ENCODE data around the gene APOB.

The APOB gene

GRCh38 chr2:20977520-20978180 is 66.2 kb downstream of the APOB start:
- H3K27me3 ChIP-seq (ENCODE audit: control insufficient read depth, insufficient read depth, low read length) = no peaks in the 10 kb centered on the region
- no peak overlapping the region for H3K27ac ChIP-seq (ENCODE audit: low read depth, low read length)
- no peaks in the 10 kb centered on the region for H3K36me3 ChIP-seq (ENCODE audit: control insufficient read depth, insufficient read depth, low read length)
- H3K4me1 ChIP-seq (ENCODE audit: control insufficient read depth, insufficient read depth, low read length) = peaks cover 8% of the 10 kb centered on the region
- no peak overlapping the region for H3K9ac ChIP-seq (ENCODE audit: low read length)
- H3K4me3 ChIP-seq (ENCODE audit: low read length) = no peak overlapping the region

GRCh38 chr2:20976527-20976926 is 67.3 kb downstream of the APOB start:
- Histone ChIP-seq H3K27ac (ENCODE audit: low read depth, low read length) (no peak overlapping the region), H3K27me3 (ENCODE audit: control insufficient read depth, insufficient read depth, low read length) (no peaks in the 10 kb centered on the region), H3K36me3 (ENCODE audit: control insufficient read depth, insufficient read depth, low read length) (no peaks in the 10 kb centered on the region), H3K4me1 (ENCODE audit: control insufficient read depth, insufficient read depth, low read length) (peaks cover 12% of the 10 kb centered on the region), H3K4me3 (ENCODE audit: low read length) (no peak overlapping the region), H3K9ac (ENCODE audit: low read length) (no peak overlapping the region)

GRCh38 chr2:20972792-20973565 is 70.9 kb downstream of the APOB start:
- no peak overlapping the region for H3K4me3 ChIP-seq (ENCODE audit: low read length)
- H3K36me3 ChIP-seq (ENCODE audit: control insufficient read depth, insufficient read depth, low read length) = no peaks in the 10 kb centered on the region
- peaks cover 12% of the 10 kb centered on the region for H3K4me1 ChIP-seq (ENCODE audit: control insufficient read depth, insufficient read depth, low read length)
- no peaks in the 10 kb centered on the region for H3K27me3 ChIP-seq (ENCODE audit: control insufficient read depth, insufficient read depth, low read length)
- H3K9ac ChIP-seq (ENCODE audit: low read length) = no peak overlapping the region
- no peak overlapping the region for H3K27ac ChIP-seq (ENCODE audit: low read depth, low read length)

- Histone ChIP-seq H3K4me1 (ENCODE audit: control insufficient read depth, insufficient read depth, low read length) (peaks cover 12% of the 10 kb centered on the region), H3K9ac (ENCODE audit: low read length) (no peak overlapping the region), H3K36me3 (ENCODE audit: control insufficient read depth, insufficient read depth, low read length) (no peaks in the 10 kb centered on the region), H3K27me3 (ENCODE audit: control insufficient read depth, insufficient read depth, low read length) (no peaks in the 10 kb centered on the region), H3K4me3 (ENCODE audit: low read length) (no peak overlapping the region), H3K27ac (ENCODE audit: low read depth, low read length) (peak overlapping the region; percentile 37)
Observed at GRCh38 chr2:20972110-20972509, 71.8 kb downstream of the APOB start.

GRCh38 chr2:20970068-20970467 is 73.8 kb downstream of the APOB start:
- H3K4me3 ChIP-seq (ENCODE audit: low read length) = no peak overlapping the region
- H3K27me3 ChIP-seq (ENCODE audit: control insufficient read depth, insufficient read depth, low read length) = no peaks in the 10 kb centered on the region
- no peaks in the 10 kb centered on the region for H3K36me3 ChIP-seq (ENCODE audit: control insufficient read depth, insufficient read depth, low read length)
- no peak overlapping the region for H3K27ac ChIP-seq (ENCODE audit: low read depth, low read length)
- H3K9ac ChIP-seq (ENCODE audit: low read length) = no peak overlapping the region
- peaks cover 12% of the 10 kb centered on the region for H3K4me1 ChIP-seq (ENCODE audit: control insufficient read depth, insufficient read depth, low read length)

- Histone ChIP-seq H3K27ac (ENCODE audit: low read depth, low read length) (no peak overlapping the region), H3K36me3 (ENCODE audit: control insufficient read depth, insufficient read depth, low read length) (no peaks in the 10 kb centered on the region), H3K4me3 (ENCODE audit: low read length) (no peak overlapping the region), H3K27me3 (ENCODE audit: control insufficient read depth, insufficient read depth, low read length) (no peaks in the 10 kb centered on the region), H3K9ac (ENCODE audit: low read length) (no peak overlapping the region), H3K4me1 (ENCODE audit: control insufficient read depth, insufficient read depth, low read length) (peaks cover 4% of the 10 kb centered on the region)
Observed at GRCh38 chr2:20966061-20966595, 77.7 kb downstream of the APOB start.

- Histone ChIP-seq H3K27me3 (ENCODE audit: control insufficient read depth, insufficient read depth, low read length) (no peaks in the 10 kb centered on the region), H3K4me3 (ENCODE audit: low read length) (no peak overlapping the region), H3K27ac (ENCODE audit: low read depth, low read length) (no peak overlapping the region), H3K4me1 (ENCODE audit: control insufficient read depth, insufficient read depth, low read length) (peaks cover 5% of the 10 kb centered on the region), H3K36me3 (ENCODE audit: control insufficient read depth, insufficient read depth, low read length) (no peaks in the 10 kb centered on the region), H3K9ac (ENCODE audit: low read length) (no peak overlapping the region)
Observed at GRCh38 chr2:20965221-20965620, 78.7 kb downstream of the APOB start.

- Histone ChIP-seq H3K4me3 (ENCODE audit: low read length) (no peak overlapping the region), H3K36me3 (ENCODE audit: control insufficient read depth, insufficient read depth, low read length) (no peaks in the 10 kb centered on the region)
Observed at GRCh38 chr2:20963867-20964266, 80.0 kb downstream of the APOB start.

GRCh38 chr2:20962939-20963557 is 80.8 kb downstream of the APOB start:
- H3K4me3 ChIP-seq (ENCODE audit: low read length) = no peak overlapping the region
- no peaks in the 10 kb centered on the region for H3K27me3 ChIP-seq (ENCODE audit: control insufficient read depth, insufficient read depth, low read length)
- H3K9ac ChIP-seq (ENCODE audit: low read length) = no peak overlapping the region
- peaks cover 5% of the 10 kb centered on the region for H3K4me1 ChIP-seq (ENCODE audit: control insufficient read depth, insufficient read depth, low read length)
- no peak overlapping the region for H3K27ac ChIP-seq (ENCODE audit: low read depth, low read length)
- no peaks in the 10 kb centered on the region for H3K36me3 ChIP-seq (ENCODE audit: control insufficient read depth, insufficient read depth, low read length)

More at GRCh38 chr2:20963867-20964266, 80.0 kb downstream of the APOB start:
- Histone ChIP-seq H3K27ac (ENCODE audit: low read depth, low read length) (no peak overlapping the region), H3K27me3 (ENCODE audit: control insufficient read depth, insufficient read depth, low read length) (no peaks in the 10 kb centered on the region), H3K9ac (ENCODE audit: low read length) (no peak overlapping the region), H3K4me1 (ENCODE audit: control insufficient read depth, insufficient read depth, low read length) (peaks cover 5% of the 10 kb centered on the region)

- Histone ChIP-seq H3K9ac (ENCODE audit: low read length) (no peak overlapping the region), H3K27me3 (ENCODE audit: control insufficient read depth, insufficient read depth, low read length) (no peaks in the 10 kb centered on the region), H3K4me3 (ENCODE audit: low read length) (no peak overlapping the region), H3K27ac (ENCODE audit: low read depth, low read length) (no peak overlapping the region), H3K36me3 (ENCODE audit: control insufficient read depth, insufficient read depth, low read length) (no peaks in the 10 kb centered on the region), H3K4me1 (ENCODE audit: control insufficient read depth, insufficient read depth, low read length) (peaks cover 5% of the 10 kb centered on the region)
Observed at GRCh38 chr2:20961858-20962257, 82.0 kb downstream of the APOB start.

- Histone ChIP-seq H3K9ac (ENCODE audit: low read length) (no peak overlapping the region), H3K36me3 (ENCODE audit: control insufficient read depth, insufficient read depth, low read length) (no peaks in the 10 kb centered on the region), H3K27ac (ENCODE audit: low read depth, low read length) (no peak overlapping the region), H3K4me3 (ENCODE audit: low read length) (no peak overlapping the region), H3K4me1 (ENCODE audit: control insufficient read depth, insufficient read depth, low read length) (peaks cover 5% of the 10 kb centered on the region), H3K27me3 (ENCODE audit: control insufficient read depth, insufficient read depth, low read length) (no peaks in the 10 kb centered on the region)
Observed at GRCh38 chr2:20960003-20960402, 83.9 kb downstream of the APOB start.

GRCh38 chr2:20959252-20959651 is 84.6 kb downstream of the APOB start:
- Histone ChIP-seq H3K27me3 (ENCODE audit: control insufficient read depth, insufficient read depth, low read length) (no peaks in the 10 kb centered on the region), H3K36me3 (ENCODE audit: control insufficient read depth, insufficient read depth, low read length) (no peaks in the 10 kb centered on the region), H3K4me1 (ENCODE audit: control insufficient read depth, insufficient read depth, low read length) (peaks cover 5% of the 10 kb centered on the region), H3K4me3 (ENCODE audit: low read length) (no peak overlapping the region), H3K27ac (ENCODE audit: low read depth, low read length) (no peak overlapping the region), H3K9ac (ENCODE audit: low read length) (no peak overlapping the region)
